Lower lobe of right lung (tissue), 2 donors: ENCODE results near the gene IL31RA. TPM values are rescaled to one million over a fixed set of nuclear protein-coding genes. Genes with fewer than 3 reads are reported as not detected.

Source experiments
- ATAC-seq, 2 donors: fragments of 200-7000 bp; cut with Tn5 transposase; one replicate each; pipeline ENCODE4 v1.9.1; 2020 to 2022; ENCODE audit warnings: mild to moderate bottlenecking in 2 of 2, moderate library complexity in 2 of 2
- DNase-seq: peaks from one replicate; pipeline ENCODE4 v3.0.0-alpha.2; 2020
- H3K27ac ChIP-seq: fragments of 200-600 bp; one replicate; pipeline ENCODE4 v1.8.0; 2022
- H3K27me3 ChIP-seq: fragments of 200-600 bp; one replicate; pipeline ENCODE4 v1.8.0; 2022; ENCODE audit warnings: low read depth
- H3K36me3 ChIP-seq: fragments of 200-600 bp; one replicate; pipeline ENCODE4 v1.8.0; 2022; ENCODE audit warnings: mild to moderate bottlenecking
- H3K4me1 ChIP-seq: fragments of 200-600 bp; one replicate; pipeline ENCODE4 v1.8.0; 2022
- H3K4me3 ChIP-seq: fragments of 200-600 bp; one replicate; pipeline ENCODE4 v1.8.0; 2022; ENCODE audit warnings: mild to moderate bottlenecking
- H3K9me3 ChIP-seq: fragments of 200-600 bp; one replicate; pipeline ENCODE4 v1.8.0; 2022
- CTCF ChIP-seq: fragments of 200-600 bp; IDR thresholded peaks from one replicate; pipeline ENCODE4 v1.8.0; 2022; ENCODE audit warnings: antibody characterized with exemption, mild to moderate bottlenecking
- intact Hi-C: fragments of 100-400 bp; cut with DNase I; formaldehyde crosslinking; loops from one replicate; pipeline ENCODE4 v1.11.0; 2022
- total RNA-seq: library from RNA; stranded (reverse); fragmentation: NEBNext Ultra II Directional; extraction: Animal tissue kit (Norgen Biotek cat#: 25700); gene quantifications from one replicate; pipeline ENCODE4 v1.2.1, GENCODE V29; 2021
- donor health status: DM: no; HTN: yes; CAD: no; lungs with severe emphysema.

Gene IL31RA
- total RNA-seq, 1 donor from 2014 or later, result not detected

GRCh38 chr5:55929020-55929799 is 78.1 kb downstream of the IL31RA start:
- H3K27me3 ChIP-seq, result no peaks in the 10 kb centered on the region
- TF ChIP-seq CTCF, result no peak
- no peaks in the 10 kb centered on the region for H3K36me3 ChIP-seq
- DNase-seq, result no peak
- H3K9me3 ChIP-seq, result no peaks in the 10 kb centered on the region
- no peak overlapping the region for H3K4me3 ChIP-seq
- no peak overlapping the region for H3K27ac ChIP-seq
- peaks cover 7% of the 10 kb centered on the region for H3K4me1 ChIP-seq
- ATAC-seq, result no peak
- intact Hi-C loops, result no loop called here

GRCh38 chr5:55932700-55933099 is 81.5 kb downstream of the IL31RA start:
- no peak overlapping the region for H3K4me3 ChIP-seq
- peak overlapping the region; percentile 73 for H3K27ac ChIP-seq
- no peak for TF ChIP-seq CTCF
- intact Hi-C loops, result loop anchor here (10.0 kb wide), 1 partner anchor 272 kb away; no protein-coding TSS in a partner anchor
- peaks cover 13% of the 10 kb centered on the region for H3K36me3 ChIP-seq
- no peak for ATAC-seq
- no peaks in the 10 kb centered on the region for H3K27me3 ChIP-seq
- no peak for DNase-seq
- H3K4me1 ChIP-seq, result peaks cover 25% of the 10 kb centered on the region
- H3K9me3 ChIP-seq, result no peaks in the 10 kb centered on the region

GRCh38 chr5:55933377-55934114 is 82.4 kb downstream of the IL31RA start:
- TF ChIP-seq CTCF, result no peak
- intact Hi-C loops, result loop anchor here (10.0 kb wide), 1 partner anchor 271 kb away; no protein-coding TSS in a partner anchor
- ATAC-seq, result peak; percentile 30 to 31
- Histone ChIP-seq H3K36me3 (peaks cover 22% of the 10 kb centered on the region), H3K4me1 (peaks cover 25% of the 10 kb centered on the region), H3K27ac (peak overlapping the region; percentile 73), H3K27me3 (no peaks in the 10 kb centered on the region), H3K9me3 (no peaks in the 10 kb centered on the region), H3K4me3 (no peak overlapping the region)
- DNase-seq, result no peak

- H3K27me3 ChIP-seq, result no peaks in the 10 kb centered on the region
- intact Hi-C loops, result loop anchor here (10.0 kb wide), 1 partner anchor 271 kb away; no protein-coding TSS in a partner anchor
- TF ChIP-seq CTCF, result no peak
- DNase-seq (no peak), ATAC-seq (peak; percentile 90 to 91)
- H3K4me1 ChIP-seq, result peaks cover 25% of the 10 kb centered on the region
- peak overlapping the region; percentile 73 for H3K27ac ChIP-seq
- H3K36me3 ChIP-seq, result peaks cover 28% of the 10 kb centered on the region
- H3K4me3 ChIP-seq, result no peak overlapping the region
- H3K9me3 ChIP-seq, result no peaks in the 10 kb centered on the region
These were observed 83.0 kb downstream of the IL31RA start for GRCh38 chr5:55934115-55934613.

- no peak for TF ChIP-seq CTCF
- Histone ChIP-seq H3K4me3 (no peak overlapping the region), H3K4me1 (peaks cover 25% of the 10 kb centered on the region), H3K9me3 (no peaks in the 10 kb centered on the region), H3K27ac (peak overlapping the region; percentile 61), H3K36me3 (peaks cover 33% of the 10 kb centered on the region), H3K27me3 (no peaks in the 10 kb centered on the region)
- ATAC-seq (peak in 1 of 2 donors; percentile 3), DNase-seq (no peak)
- intact Hi-C loops, result loop anchor here (10.0 kb wide), 1 partner anchor 270 kb away; no protein-coding TSS in a partner anchor
These were observed 83.6 kb downstream of the IL31RA start for GRCh38 chr5:55934720-55935119.
